Measurements from ENCODE around the gene ZNF764.

ZNF764 gene

DNA sequence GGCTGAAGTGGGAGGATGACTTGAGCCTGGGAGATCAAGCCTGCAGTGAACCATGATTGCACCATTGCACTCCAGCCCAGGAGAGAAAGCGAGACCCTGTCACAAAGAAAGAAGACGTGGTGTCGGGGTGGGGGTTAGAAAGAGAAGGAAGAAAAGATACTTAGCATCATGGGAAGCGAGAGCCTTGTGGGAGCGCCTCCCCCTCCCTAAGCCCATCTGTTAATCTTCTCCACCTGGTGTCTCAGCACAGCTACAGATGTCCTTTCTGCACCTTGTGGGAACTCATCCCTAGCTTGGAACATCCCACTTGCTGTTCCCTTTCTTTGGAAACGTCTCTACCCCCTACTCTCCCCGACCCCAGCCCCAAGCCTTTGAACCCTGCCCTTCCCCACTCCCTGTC, 7.4 kb upstream of the ZNF764 start:
- TF ChIP-seq CTCF (IDR thresholded peaks at IDR 0.05; ENCODE audit: control insufficient read depth, extremely low read depth, insufficient read depth), result no peak
- no peak overlapping the region for H3K4me3 ChIP-seq (ENCODE audit: low read depth, low read length)
- DNase-seq (ENCODE audit: low read depth), result no peak

DNA sequence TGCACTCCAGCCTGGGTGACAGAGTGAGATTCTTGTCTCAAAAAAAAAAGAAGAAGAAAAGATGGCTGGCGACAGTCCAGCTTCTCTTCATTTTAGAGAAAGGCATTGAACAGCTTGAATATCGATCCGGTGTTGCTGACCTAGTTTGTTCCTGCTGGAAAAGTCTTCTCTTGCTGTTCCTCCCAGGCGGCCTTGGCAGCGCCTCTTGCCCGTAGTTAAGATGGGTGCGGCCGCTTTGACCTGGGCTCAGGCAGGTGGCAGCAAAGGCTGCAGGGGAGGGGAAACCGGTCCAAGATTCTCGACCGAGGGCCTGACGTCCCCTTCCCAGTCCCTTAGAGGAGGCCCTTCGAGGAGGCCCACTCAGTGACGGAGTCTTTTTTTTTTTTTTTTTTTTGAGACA, 3.8 kb upstream of the ZNF764 start:
- TF ChIP-seq CTCF (IDR thresholded peaks at IDR 0.05; ENCODE audit: control insufficient read depth, extremely low read depth, insufficient read depth), result no peak
- H3K4me3 ChIP-seq (ENCODE audit: low read depth, low read length), result no peak overlapping the region
- no peak for DNase-seq (ENCODE audit: low read depth)

GRCh38 chr16:30561089-30561816, 3.1 kb upstream of the ZNF764 start:
- no peak for DNase-seq (ENCODE audit: low read depth)
- no peak for TF ChIP-seq CTCF (IDR thresholded peaks at IDR 0.05; ENCODE audit: control insufficient read depth, extremely low read depth, insufficient read depth)
- no peak overlapping the region for H3K4me3 ChIP-seq (ENCODE audit: low read depth, low read length)

- TF ChIP-seq CTCF (IDR thresholded peaks at IDR 0.05; ENCODE audit: control insufficient read depth, extremely low read depth, insufficient read depth), result no peak
- no peak for DNase-seq (ENCODE audit: low read depth)
- H3K4me3 ChIP-seq (ENCODE audit: low read depth, low read length), result no peak overlapping the region
Observed at GRCh38 chr16:30559690-30560089, 1.5 kb upstream of the ZNF764 start.

GRCh38 chr16:30558789-30559377, 709 bp upstream of the ZNF764 start:
- no peak for DNase-seq (ENCODE audit: low read depth)
- TF ChIP-seq CTCF (IDR thresholded peaks at IDR 0.05; ENCODE audit: control insufficient read depth, extremely low read depth, insufficient read depth), result no peak
- peak overlapping the region; percentile 81 for H3K4me3 ChIP-seq (ENCODE audit: low read depth, low read length)

GRCh38 chr16:30557707-30557956, 542 bp downstream of the ZNF764 start:
- H3K4me3 ChIP-seq (ENCODE audit: low read depth, low read length), result peak overlapping the region; percentile 81
- TF ChIP-seq CTCF (IDR thresholded peaks at IDR 0.05; ENCODE audit: control insufficient read depth, extremely low read depth, insufficient read depth), result no peak
- DNase-seq (ENCODE audit: low read depth), result no peak

GRCh38 chr16:30556125-30556473, 2.1 kb downstream of the ZNF764 start:
- TF ChIP-seq CTCF (IDR thresholded peaks at IDR 0.05; ENCODE audit: control insufficient read depth, extremely low read depth, insufficient read depth), result no peak
- no peak overlapping the region for H3K4me3 ChIP-seq (ENCODE audit: low read depth, low read length)
- peak; percentile 70 for DNase-seq (ENCODE audit: low read depth)

All from LNCaP clone FGC (cell line).